Vagina (tissue), 2 donors: ENCODE data around the gene STARD13. TPM values are rescaled to one million over a fixed set of nuclear protein-coding genes. Genes with fewer than 3 reads are reported as not detected.
A peak's percentile ranks its signal among the peaks of the same experiment; 100 is the strongest.

Source experiments
- DNase-seq, 2 donors: peaks; one replicate each; pipeline ENCODE4 v3.0.0-alpha.2; 2017; ENCODE audit errors: extremely low spot score in 2 of 2
- H3K27ac ChIP-seq: fragments of 200-600 bp; sonication (generic); one replicate; pipeline ENCODE4 v1.5.1; 2019
- H3K27me3 ChIP-seq: fragments of 200-600 bp; sonication (generic); one replicate; pipeline ENCODE4 v1.5.1; 2019
- H3K36me3 ChIP-seq, 2 donors: fragments of 200-600 bp; sonication (generic); one replicate each; pipeline ENCODE4 v1.5.1; 2017 to 2019
- H3K4me1 ChIP-seq: fragments of 200-600 bp; sonication (generic); one replicate; pipeline ENCODE4 v1.5.1; 2019
- H3K4me3 ChIP-seq, 2 donors: fragments of 200-600 bp; sonication (generic); 1 replicate in 1 of 2; 2 replicates in 1 of 2; pipeline ENCODE4 v1.5.1; 2016 to 2019
- H3K9me3 ChIP-seq: fragments of 200-600 bp; sonication (generic); one replicate; pipeline ENCODE4 v1.5.1; 2019
- POLR2A ChIP-seq, 2 donors: fragments of 450-650 bp; IDR thresholded peaks; one replicate each; pipeline ENCODE4 v1.6.1; 2017; ENCODE audit warnings: antibody characterized with exemption in 2 of 2, mild to moderate bottlenecking in 2 of 2, moderate library complexity in 2 of 2
- POLR2AphosphoS5 ChIP-seq, 2 donors: sonication (generic); formaldehyde crosslinking; IDR thresholded peaks; one replicate each; pipeline ENCODE4 v1.9.0; 2017; ENCODE audit warnings: antibody characterized with exemption in 2 of 2, mild to moderate bottlenecking in 2 of 2, low read depth in 1 of 2; ENCODE audit not compliant: insufficient read depth in 1 of 2
- intact Hi-C: fragments of 100-400 bp; cut with DNase I; formaldehyde crosslinking; loops from one replicate; pipeline ENCODE4 v1.15.1; 2023
- total RNA-seq: library from RNA; depleted of rRNA; stranded (reverse); fragments of >200 nt; gene quantifications from one replicate; pipeline ENCODE4 v1.2.3, GENCODE V29; 2016
- TF ChIP-seq, protein P1 (sequence below), 3 experiments: fragments of 450-650 bp in 2 of 3; fragments of 200-600 bp in 1 of 3; sonication (generic) in 1 of 3; IDR thresholded peaks; one replicate each; pipeline ENCODE4 v1.5.1; 2017 to 2019; ENCODE audit warnings: antibody characterized with exemption in 3 of 3, mild to moderate bottlenecking in 2 of 3, moderate library complexity in 2 of 3

STARD13 gene
- total RNA-seq, 1 donor from 2014 or later: 33.1 TPM

DNA sequence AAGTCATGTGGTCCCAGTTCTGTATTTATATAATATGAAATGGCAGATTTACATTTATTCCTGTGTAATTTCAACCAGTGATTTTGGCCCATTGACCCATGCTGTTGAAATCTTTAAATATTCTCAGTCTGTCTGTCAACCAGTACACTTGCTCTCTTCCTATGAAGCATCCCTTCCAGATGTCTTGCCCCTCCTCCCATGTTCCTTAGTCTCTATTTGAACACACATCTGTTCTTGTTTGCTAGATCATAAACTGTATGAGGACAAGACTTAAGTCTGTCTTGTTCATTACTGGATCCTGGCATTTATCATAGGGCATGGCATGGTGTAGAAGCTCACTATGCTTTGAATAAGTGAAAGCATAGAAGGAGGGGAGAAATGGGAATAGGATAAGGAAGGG lies 34.9 kb downstream of the STARD13 start:
- intact Hi-C loops: no loop called here
- TF ChIP-seq, protein P1, sequence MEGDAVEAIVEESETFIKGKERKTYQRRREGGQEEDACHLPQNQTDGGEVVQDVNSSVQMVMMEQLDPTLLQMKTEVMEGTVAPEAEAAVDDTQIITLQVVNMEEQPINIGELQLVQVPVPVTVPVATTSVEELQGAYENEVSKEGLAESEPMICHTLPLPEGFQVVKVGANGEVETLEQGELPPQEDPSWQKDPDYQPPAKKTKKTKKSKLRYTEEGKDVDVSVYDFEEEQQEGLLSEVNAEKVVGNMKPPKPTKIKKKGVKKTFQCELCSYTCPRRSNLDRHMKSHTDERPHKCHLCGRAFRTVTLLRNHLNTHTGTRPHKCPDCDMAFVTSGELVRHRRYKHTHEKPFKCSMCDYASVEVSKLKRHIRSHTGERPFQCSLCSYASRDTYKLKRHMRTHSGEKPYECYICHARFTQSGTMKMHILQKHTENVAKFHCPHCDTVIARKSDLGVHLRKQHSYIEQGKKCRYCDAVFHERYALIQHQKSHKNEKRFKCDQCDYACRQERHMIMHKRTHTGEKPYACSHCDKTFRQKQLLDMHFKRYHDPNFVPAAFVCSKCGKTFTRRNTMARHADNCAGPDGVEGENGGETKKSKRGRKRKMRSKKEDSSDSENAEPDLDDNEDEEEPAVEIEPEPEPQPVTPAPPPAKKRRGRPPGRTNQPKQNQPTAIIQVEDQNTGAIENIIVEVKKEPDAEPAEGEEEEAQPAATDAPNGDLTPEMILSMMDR (IDR thresholded peaks at IDR 0.05): no peak
- TF ChIP-seq POLR2AphosphoS5 (IDR thresholded peaks at IDR 0.05; ENCODE audit: insufficient read depth in 1 of 2, low read depth in 1 of 2) (no peak), POLR2A (IDR thresholded peaks at IDR 0.05) (no peak)
- no peak overlapping the region for H3K4me3 ChIP-seq
- H3K27me3 ChIP-seq: no peaks in the 10 kb centered on the region
- no peak for DNase-seq
- H3K27ac ChIP-seq: peak overlapping the region; percentile 45
- no peaks in the 10 kb centered on the region for H3K9me3 ChIP-seq
- no peaks in the 10 kb centered on the region for H3K36me3 ChIP-seq
- peaks cover 20% of the 10 kb centered on the region for H3K4me1 ChIP-seq

DNA sequence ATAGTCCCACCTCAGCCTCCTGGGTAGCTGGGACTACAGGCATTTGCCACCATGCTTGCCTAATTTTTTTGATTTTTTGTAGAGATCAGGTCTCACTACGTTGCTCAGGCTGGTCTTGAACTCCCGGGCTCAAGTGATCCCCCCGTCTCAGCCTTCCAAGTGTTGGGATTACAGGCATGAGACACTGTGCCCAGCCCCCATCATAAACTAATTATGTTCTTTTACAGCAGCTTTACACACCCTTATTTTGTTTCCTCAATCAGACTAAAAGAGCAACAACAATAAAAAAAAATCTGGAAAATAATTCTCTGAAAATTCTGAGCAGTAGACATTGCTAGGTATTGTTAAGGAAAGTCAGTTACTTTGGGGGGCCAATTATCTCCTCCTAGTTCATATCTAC lies 35.7 kb downstream of the STARD13 start:
- H3K36me3 ChIP-seq: no peaks in the 10 kb centered on the region
- no peak for DNase-seq
- no peaks in the 10 kb centered on the region for H3K9me3 ChIP-seq
- no peak overlapping the region for H3K4me3 ChIP-seq
- TF ChIP-seq, protein P1 (IDR thresholded peaks at IDR 0.05): no peak
- TF ChIP-seq POLR2A (IDR thresholded peaks at IDR 0.05): no peak
- no peak for TF ChIP-seq POLR2AphosphoS5 (IDR thresholded peaks at IDR 0.05; ENCODE audit: insufficient read depth in 1 of 2, low read depth in 1 of 2)
- no peaks in the 10 kb centered on the region for H3K27me3 ChIP-seq
- H3K27ac ChIP-seq: no peak overlapping the region
- peaks cover 20% of the 10 kb centered on the region for H3K4me1 ChIP-seq
- intact Hi-C loops: no loop called here

DNA sequence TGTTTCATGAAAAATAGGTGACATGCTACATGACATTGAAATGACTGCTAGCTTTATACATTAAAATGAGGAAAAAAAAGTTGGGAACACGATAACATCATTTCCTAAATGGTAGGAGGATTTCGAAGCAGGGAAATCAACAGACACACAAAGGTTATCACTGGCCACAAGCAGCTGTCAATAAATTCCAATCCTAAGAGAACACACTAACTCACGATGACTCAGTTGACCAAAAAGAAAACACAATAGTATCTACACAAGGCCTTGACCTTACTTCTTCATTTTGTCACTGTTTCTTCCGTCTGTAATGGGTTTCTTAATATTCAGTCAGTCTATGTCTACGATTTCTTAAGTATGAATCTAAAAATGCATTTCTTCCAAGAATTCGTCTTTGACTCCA lies 36.5 kb downstream of the STARD13 start:
- intact Hi-C loops: no loop called here
- no peaks in the 10 kb centered on the region for H3K9me3 ChIP-seq
- no peak overlapping the region for H3K27ac ChIP-seq
- H3K27me3 ChIP-seq: no peaks in the 10 kb centered on the region
- TF ChIP-seq POLR2A (IDR thresholded peaks at IDR 0.05) (no peak), POLR2AphosphoS5 (IDR thresholded peaks at IDR 0.05; ENCODE audit: insufficient read depth in 1 of 2, low read depth in 1 of 2) (no peak)
- TF ChIP-seq, protein P1 (IDR thresholded peaks at IDR 0.05): no peak
- H3K4me3 ChIP-seq: no peak overlapping the region
- peaks cover 20% of the 10 kb centered on the region for H3K4me1 ChIP-seq
- no peaks in the 10 kb centered on the region for H3K36me3 ChIP-seq
- no peak for DNase-seq

DNA sequence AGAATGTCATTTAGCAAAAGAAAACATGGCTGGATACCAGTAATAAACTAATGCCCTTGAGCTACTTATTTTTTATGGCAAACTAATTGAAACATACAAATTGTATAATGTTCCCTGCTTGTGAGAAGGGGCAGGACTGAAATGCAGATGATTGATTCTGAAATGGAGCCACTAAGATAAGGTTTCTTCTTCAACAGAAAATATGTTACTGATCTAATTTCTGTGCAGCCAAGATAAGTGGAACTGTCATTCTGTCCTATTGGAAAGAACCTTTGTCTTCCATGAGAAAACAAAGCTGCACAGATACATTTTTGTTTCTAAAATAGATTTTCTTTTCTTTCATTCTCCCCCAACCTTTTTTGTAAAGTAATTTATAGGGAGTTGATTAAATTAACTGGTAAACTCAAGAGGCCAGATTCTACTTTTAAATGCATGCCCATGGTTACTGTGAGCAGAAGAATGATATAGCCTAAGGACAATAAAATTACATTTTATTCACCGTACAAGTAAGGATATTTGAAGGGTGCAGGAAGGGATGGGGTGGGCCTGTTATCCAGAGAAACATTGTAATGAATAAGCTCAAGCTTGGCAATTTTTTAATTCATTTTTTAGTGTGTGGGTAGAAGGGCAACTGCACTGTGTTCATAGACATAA lies 39.9 kb downstream of the STARD13 start:
- DNase-seq: peak in 1 of 2 donors; percentile 2
- TF ChIP-seq, protein P1 (IDR thresholded peaks at IDR 0.05): no peak
- TF ChIP-seq POLR2A (IDR thresholded peaks at IDR 0.05) (no peak), POLR2AphosphoS5 (IDR thresholded peaks at IDR 0.05; ENCODE audit: insufficient read depth in 1 of 2, low read depth in 1 of 2) (no peak)
- Histone ChIP-seq H3K36me3 (no peaks in the 10 kb centered on the region), H3K4me3 (no peak overlapping the region), H3K27ac (no peak overlapping the region), H3K27me3 (no peaks in the 10 kb centered on the region), H3K4me1 (peaks cover 5% of the 10 kb centered on the region), H3K9me3 (no peaks in the 10 kb centered on the region)
- intact Hi-C loops: no loop called here

DNA sequence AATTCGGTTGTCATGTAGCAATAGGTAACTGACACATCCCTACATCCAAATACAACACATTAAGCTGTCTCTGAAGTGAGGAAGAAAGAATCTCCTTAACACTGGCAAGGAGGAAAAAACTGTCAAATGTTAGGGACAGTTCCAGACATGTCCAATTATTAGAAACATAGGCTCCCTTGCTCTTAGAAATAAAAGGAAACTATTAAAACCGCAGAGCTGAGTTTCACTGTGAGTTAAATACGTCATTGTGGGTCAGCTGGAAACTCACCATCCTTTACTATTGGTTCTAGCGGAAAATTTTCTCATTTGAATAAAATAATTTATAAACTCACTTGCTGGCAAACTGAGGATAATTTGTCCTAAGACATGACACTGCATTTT lies 40.7 kb downstream of the STARD13 start:
- Histone ChIP-seq H3K27me3 (no peaks in the 10 kb centered on the region), H3K36me3 (no peaks in the 10 kb centered on the region), H3K9me3 (no peaks in the 10 kb centered on the region), H3K27ac (no peak overlapping the region), H3K4me1 (no peaks in the 10 kb centered on the region), H3K4me3 (no peak overlapping the region)
- DNase-seq: no peak
- TF ChIP-seq POLR2AphosphoS5 (IDR thresholded peaks at IDR 0.05; ENCODE audit: insufficient read depth in 1 of 2, low read depth in 1 of 2) (no peak), POLR2A (IDR thresholded peaks at IDR 0.05) (no peak)
- TF ChIP-seq, protein P1 (IDR thresholded peaks at IDR 0.05): no peak
- intact Hi-C loops: no loop called here
